GM12878 (cell line): ENCODE measurements around the gene MGMT. TPM values are rescaled to one million over a fixed set of nuclear protein-coding genes. Genes with fewer than 3 reads are reported as not detected.

ENCODE experiments used
- ATAC-seq: fragments of 200-7000 bp; cut with Tn5 transposase; 3 replicates; pipeline ENCODE4 v1.9.1; 2020; ENCODE audit warnings: mild to moderate bottlenecking, moderate library complexity
- BruUV-seq: library from RNA; stranded (reverse); fragments of 400-500 nt; replicated peaks from 2 replicates; lab custom pipeline; 2021; lab: Mats Ljungman, UMichigan
- CTCF ChIA-PET: fragments of 300-600 bp; sonication (Branson Sonifier 250); formaldehyde crosslinking; extraction: SDS; loops from one replicate; lab custom pipeline; 2021; ENCODE audit warnings: inconsistent platforms; lab: Yijun Ruan, JAX
- POLR2A ChIA-PET: fragments of 350-600 bp; formaldehyde crosslinking; extraction: SDS; loops from one replicate; lab custom pipeline; 2021; ENCODE audit warnings: inconsistent platforms; lab: Charles Lee
- RAD21 ChIA-PET: fragments of 300-600 bp; sonication (Branson Sonifier 250); formaldehyde crosslinking; loops from one replicate; lab custom pipeline; 2023; ENCODE audit warnings: antibody characterized with exemption; ENCODE audit not compliant: unreplicated experiment; lab: Charles Lee
- SMC1A ChIA-PET: fragments of 300-600 bp; sonication (Branson Sonifier 250); formaldehyde crosslinking; loops from one replicate; lab custom pipeline; 2023; ENCODE audit not compliant: unreplicated experiment, uncharacterized antibody; lab: Charles Lee
- DNase-seq: peaks from one replicate; pipeline ENCODE4 v3.0.0-alpha.2; 2011; ENCODE audit warnings: low read depth, low spot score
- FAIRE-seq: peaks from 3 replicates; lab custom pipeline; 2011; peaks lifted over from hg19 to GRCh38; lab: Jason Lieb, UNC
- H2AFZ ChIP-seq: 2 replicates; pipeline ENCODE4 v1.6.0; 2011; ENCODE audit warnings: low read depth, low read length, control low read depth; ENCODE audit not compliant: control insufficient read depth
- H3K27ac ChIP-seq: 2 replicates; pipeline ENCODE4 v1.5.1; 2011; ENCODE audit warnings: control low read depth; ENCODE audit not compliant: control insufficient read depth, insufficient read depth
- H3K27me3 ChIP-seq, 2 experiments: replicated peaks in 1 of 2; 2 replicates each; pipeline versions ENCODE4 v1.6.0 to v1.6.1; 2011; ENCODE audit warnings: low read length in 1 of 2; ENCODE audit not compliant: control insufficient read depth in 2 of 2, insufficient read depth in 2 of 2
- H3K36me3 ChIP-seq, 2 experiments: 2 replicates each; pipeline ENCODE4 v1.5.1; 2011; ENCODE audit warnings: low read length in 1 of 2; ENCODE audit not compliant: control insufficient read depth in 2 of 2, insufficient read depth in 2 of 2
- H3K4me1 ChIP-seq: 2 replicates; pipeline ENCODE4 v1.6.1; 2011; ENCODE audit warnings: mild to moderate bottlenecking, low read length, moderate library complexity, mixed read lengths; ENCODE audit not compliant: control insufficient read depth, insufficient read depth
- H3K4me2 ChIP-seq: 2 replicates; pipeline ENCODE4 v1.6.0; 2011; ENCODE audit warnings: control low read depth; ENCODE audit not compliant: control insufficient read depth, insufficient read depth
- H3K4me3 ChIP-seq: fragments of 200-600 bp; sonication (generic); 2 replicates; pipeline ENCODE4 v1.5.1; 2016
- H3K79me2 ChIP-seq: 2 replicates; pipeline ENCODE4 v1.6.0; 2011; ENCODE audit warnings: low read length; ENCODE audit not compliant: control insufficient read depth, insufficient read depth
- H3K9ac ChIP-seq: 2 replicates; pipeline ENCODE4 v1.8.0; 2011; ENCODE audit warnings: low read length, control low read depth, mixed read lengths; ENCODE audit not compliant: control insufficient read depth, insufficient read depth
- H3K9me3 ChIP-seq: replicated peaks from 3 replicates; pipeline ENCODE4 v1.5.1; 2011; ENCODE audit warnings: mild to moderate bottlenecking, low read length; ENCODE audit not compliant: control insufficient read depth, insufficient read depth
- H4K20me1 ChIP-seq: 2 replicates; pipeline ENCODE4 v1.6.0; 2011; ENCODE audit not compliant: control insufficient read depth, insufficient read depth
- CBX5 ChIP-seq: sonication (generic); IDR thresholded peaks from 2 replicates; pipeline ENCODE4 v1.6.1; 2016; ENCODE audit warnings: low read depth, moderate library complexity, mild to moderate bottlenecking, inconsistent platforms
- POLR2AphosphoS5 ChIP-seq: IDR thresholded peaks from 2 replicates; pipeline ENCODE4 v1.6.1; 2011; ENCODE audit warnings: mild to moderate bottlenecking, low read length, inconsistent platforms
- ZNF217 ChIP-seq: fragments of 450-650 bp; IDR thresholded peaks from 2 replicates; pipeline ENCODE4 v1.6.1; 2017; ENCODE audit warnings: antibody characterized with exemption, mild to moderate bottlenecking
- whole genome bisulfite sequencing: methylation state at CpG from one replicate; pipeline ENCODE4 v1.1.6; 2016; ENCODE audit warnings: low lambda C conversion rate; ENCODE audit not compliant: insufficient replicate concordance, insufficient coverage; ENCODE audit errors: missing lambda C conversion rate; 5-methylcytosine and 5-hydroxymethylcytosine counted together
- in situ Hi-C: fragments of 300-500 bp; cut with MboI; formaldehyde crosslinking; loops from 9 replicates; pipeline ENCODE4 v1.14.3; 2018; ENCODE audit warnings: mixed read lengths
- intact Hi-C: fragments of 100-400 bp; cut with micrococcal nuclease; formaldehyde crosslinking; loops from one replicate; pipeline ENCODE4 v1.14.2; 2022; ENCODE audit not compliant: unreplicated experiment
- polyA plus RNA-seq, 11 experiments: library from polyadenylated mRNA; depleted of rRNA in 4 of 11; unstranded in 6 of 11; stranded (reverse) in 5 of 11; fragments of >200 nt; fragmentation: Nextera tagmentation in 4 of 11; fragmentation: Illumina TruSeq in 1 of 11; extraction: Ambion mirVana in 4 of 11; extraction: Trizol in 1 of 11; gene quantifications; 1 replicate in 1 of 11; 2 replicates in 10 of 11; pipeline versions ENCODE4 v1.2.1 to v1.2.3, GENCODE V29; 2011 to 2016; ENCODE audit warnings: inconsistent platforms in 2 of 11, missing spikeins in 2 of 11, low read depth in 1 of 11
- total RNA-seq, 4 experiments: library from RNA; depleted of rRNA in 3 of 4; stranded (reverse); fragments of >200 nt in 3 of 4; fragmentation: Illumina TruSeq in 1 of 4; extraction: Trizol in 1 of 4; gene quantifications; 2 replicates each; pipeline versions ENCODE4 v1.2.1 to v1.2.3, GENCODE V29; 2013 to 2021
- TF ChIP-seq, protein P1 (sequence below): fragments of 450-650 bp; formaldehyde crosslinking; IDR thresholded peaks from 2 replicates; pipeline ENCODE4 v1.5.0; 2022; ENCODE audit warnings: mild to moderate bottlenecking, missing genetic modification characterization

MGMT gene
- total and polyA plus RNA-seq, 10 of the 15 experiments (the other 5 are each of a cell fraction or from before 2014, with no cell fraction given), result 0.16 to 24.2 (median 13.3) TPM

GRCh38 chr10:129586898-129587443, 119.9 kb downstream of the MGMT start:
- Histone ChIP-seq H3K36me3 (no peaks in the 10 kb centered on the region), H3K4me3 (no peak overlapping the region), H3K9me3 (peaks cover 7% of the 10 kb centered on the region; the same call in 2 of the 3 replicates), H3K4me2 (no peak overlapping the region), H3K27ac (no peak overlapping the region), H3K4me1 (no peaks in the 10 kb centered on the region), H3K27me3 (no peaks in the 10 kb centered on the region), H2AFZ (no peak overlapping the region), H4K20me1 (no peaks in the 10 kb centered on the region), H3K79me2 (no peaks in the 10 kb centered on the region), H3K9ac (no peak overlapping the region)
- no peak for ATAC-seq
- in situ Hi-C loops, result no loop called here
- BruUV-seq, result no TSS peak
- ChIA-PET RAD21 (no interaction called here), CTCF (no interaction called here), SMC1A (no interaction called here), POLR2A (no interaction called here)
- no peak for DNase-seq
- intact Hi-C loops, result no loop called here
- TF ChIP-seq CBX5, result peak; percentile 95
- TF ChIP-seq, protein P1, sequence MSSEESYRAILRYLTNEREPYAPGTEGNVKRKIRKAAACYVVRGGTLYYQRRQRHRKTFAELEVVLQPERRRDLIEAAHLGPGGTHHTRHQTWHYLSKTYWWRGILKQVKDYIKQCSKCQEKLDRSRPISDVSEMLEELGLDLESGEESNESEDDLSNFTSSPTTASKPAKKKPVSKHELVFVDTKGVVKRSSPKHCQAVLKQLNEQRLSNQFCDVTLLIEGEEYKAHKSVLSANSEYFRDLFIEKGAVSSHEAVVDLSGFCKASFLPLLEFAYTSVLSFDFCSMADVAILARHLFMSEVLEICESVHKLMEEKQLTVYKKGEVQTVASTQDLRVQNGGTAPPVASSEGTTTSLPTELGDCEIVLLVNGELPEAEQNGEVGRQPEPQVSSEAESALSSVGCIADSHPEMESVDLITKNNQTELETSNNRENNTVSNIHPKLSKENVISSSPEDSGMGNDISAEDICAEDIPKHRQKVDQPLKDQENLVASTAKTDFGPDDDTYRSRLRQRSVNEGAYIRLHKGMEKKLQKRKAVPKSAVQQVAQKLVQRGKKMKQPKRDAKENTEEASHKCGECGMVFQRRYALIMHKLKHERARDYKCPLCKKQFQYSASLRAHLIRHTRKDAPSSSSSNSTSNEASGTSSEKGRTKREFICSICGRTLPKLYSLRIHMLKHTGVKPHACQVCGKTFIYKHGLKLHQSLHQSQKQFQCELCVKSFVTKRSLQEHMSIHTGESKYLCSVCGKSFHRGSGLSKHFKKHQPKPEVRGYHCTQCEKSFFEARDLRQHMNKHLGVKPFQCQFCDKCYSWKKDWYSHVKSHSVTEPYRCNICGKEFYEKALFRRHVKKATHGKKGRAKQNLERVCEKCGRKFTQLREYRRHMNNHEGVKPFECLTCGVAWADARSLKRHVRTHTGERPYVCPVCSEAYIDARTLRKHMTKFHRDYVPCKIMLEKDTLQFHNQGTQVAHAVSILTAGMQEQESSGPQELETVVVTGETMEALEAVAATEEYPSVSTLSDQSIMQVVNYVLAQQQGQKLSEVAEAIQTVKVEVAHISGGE (CRISPR knock-in tag), result no peak
- 95% methylated on average over 2 of the region's 2 CpGs for WGBS
- no peak for FAIRE-seq

DNA sequence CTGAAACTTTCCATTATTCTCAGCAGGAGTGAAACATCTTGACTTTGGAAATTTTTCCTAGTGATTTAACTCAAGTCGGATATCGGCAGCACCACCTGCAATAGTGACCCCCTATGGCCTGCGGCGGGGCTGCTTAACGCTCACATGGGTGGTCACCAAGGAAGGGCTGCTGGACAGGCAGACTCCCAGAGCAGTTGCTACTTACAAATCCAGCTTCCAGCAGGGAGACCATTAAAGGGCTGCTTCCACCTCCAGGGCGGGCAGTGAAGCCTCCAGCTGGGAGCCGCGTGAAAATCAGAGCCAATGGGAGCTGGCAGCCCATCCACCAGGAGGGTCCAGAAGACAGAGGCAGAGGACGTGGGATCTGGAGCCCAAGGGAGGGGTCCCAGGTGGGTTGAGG, 122.5 kb downstream of the MGMT start:
- ChIA-PET POLR2A (no interaction called here), SMC1A (no interaction called here), CTCF (no interaction called here), RAD21 (no interaction called here)
- Histone ChIP-seq H3K27ac (no peak overlapping the region), H3K4me3 (no peak overlapping the region), H3K4me2 (no peak overlapping the region), H4K20me1 (no peaks in the 10 kb centered on the region), H3K79me2 (no peaks in the 10 kb centered on the region), H3K4me1 (no peaks in the 10 kb centered on the region), H3K27me3 (no peaks in the 10 kb centered on the region), H2AFZ (no peak overlapping the region), H3K9me3 (peaks cover 6% of the 10 kb centered on the region; the same call in 2 of the 3 replicates), H3K9ac (no peak overlapping the region), H3K36me3 (no peaks in the 10 kb centered on the region)
- 88% methylated on average over 9 of the region's 9 CpGs for WGBS
- no TSS peak for BruUV-seq
- DNase-seq (no peak), FAIRE-seq (no peak), ATAC-seq (no peak)
- intact Hi-C loops, result no loop called here
- in situ Hi-C loops, result no loop called here
- TF ChIP-seq POLR2AphosphoS5 (no peak), ZNF217 (no peak)
